ENCODE results near the gene PHF2. TPM values are rescaled to one million over a fixed set of nuclear protein-coding genes. Genes with fewer than 3 reads are reported as not detected.

PHF2 gene
- total and polyA plus RNA-seq, 2 of the 8 experiments (the other 6 are each of a cell fraction or from before 2014, with no cell fraction given): 3.4 to 9.4 TPM

DNA sequence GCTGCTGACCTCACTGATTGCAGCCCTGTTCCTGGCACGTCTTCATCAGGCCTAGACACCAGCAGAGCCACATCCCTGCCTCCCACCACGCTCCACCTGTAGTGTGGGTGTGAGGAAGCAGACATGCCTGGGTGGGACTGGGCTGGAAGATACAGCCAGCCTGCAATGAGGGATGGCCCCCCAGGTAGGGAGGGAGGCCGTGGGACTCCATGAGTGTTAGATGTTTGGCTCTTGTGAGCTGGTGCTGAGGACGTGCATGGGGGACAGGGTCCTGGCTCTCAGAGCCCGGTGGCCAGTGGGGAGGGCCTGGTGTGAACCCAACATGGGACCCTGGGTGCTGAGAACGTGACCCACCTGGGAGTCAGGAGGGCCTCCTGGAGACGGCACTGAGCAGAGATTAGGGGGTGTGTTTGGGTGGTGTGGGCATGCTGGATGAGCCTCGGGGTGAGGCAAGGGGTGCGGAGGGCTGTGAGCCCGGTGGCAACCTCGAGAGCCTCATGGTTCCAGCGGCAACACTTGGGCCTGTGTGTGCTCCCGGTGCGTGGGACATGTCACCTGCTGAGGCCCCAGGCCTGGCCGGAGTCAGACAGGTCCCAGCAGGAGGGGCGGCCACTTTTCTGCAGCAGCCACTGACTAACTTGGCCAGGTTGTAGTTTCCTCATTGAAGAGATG is 87.6 kb downstream of the PHF2 start:
- H3K9ac ChIP-seq (replicated peaks in 1 of 4; ENCODE audit: extremely low read depth in 1 of 4, low read depth in 3 of 4, low read length in 3 of 4): no peak overlapping the region
- no peak for FAIRE-seq
- H3K23ac ChIP-seq (ENCODE audit: insufficient read length): no peak overlapping the region
- H3K79me1 ChIP-seq (ENCODE audit: low read depth, low read length): no peaks in the 10 kb centered on the region
- POLR2A ChIA-PET (ENCODE audit: partially characterized antibody): no interaction called here
- no peaks in the 10 kb centered on the region for H3K27me3 ChIP-seq (replicated peaks in 1 of 4; ENCODE audit: control insufficient read depth in 3 of 4, extremely low read depth in 1 of 4, insufficient read depth in 3 of 4, low read length in 3 of 4)
- H3K56ac ChIP-seq (replicated peaks; ENCODE audit: insufficient read length, low read depth, low read length): no peak overlapping the region
- no peak overlapping the region for H2AK5ac ChIP-seq (ENCODE audit: low read depth, low read length)
- no peaks in the 10 kb centered on the region for H3K9me3 ChIP-seq (ENCODE audit: insufficient read depth in 2 of 2, low read depth in 1 of 2, low read length in 1 of 2)
- H2BK15ac ChIP-seq (ENCODE audit: low read length): no peak overlapping the region
- no peak overlapping the region for H3K4me2 ChIP-seq (ENCODE audit: insufficient read depth in 1 of 2, low read depth in 2 of 2, low read length in 2 of 2)
- H3K4me1 ChIP-seq (replicated peaks in 1 of 4; ENCODE audit: control insufficient read depth in 3 of 4, insufficient read depth in 4 of 4, low read length in 3 of 4): no peaks in the 10 kb centered on the region; a peak in 3 of 7 replicates
- H4K8ac ChIP-seq (ENCODE audit: extremely low read depth, insufficient read depth, low read length): no peak overlapping the region
- H3K36me3 ChIP-seq (ENCODE audit: control insufficient read depth in 2 of 4, insufficient read depth in 4 of 4, low read length in 3 of 4): peaks cover 0 to 4% (median 0%) of the 10 kb centered on the region in 4 experiments; a peak in 2 of 8 replicates
- no peak overlapping the region for H3K18ac ChIP-seq (ENCODE audit: extremely low read depth, low read length)
- no peak overlapping the region for H2BK120ac ChIP-seq (replicated peaks; ENCODE audit: low read depth, low read length)
- no peaks in the 10 kb centered on the region for H3K79me2 ChIP-seq (ENCODE audit: control insufficient read depth in 1 of 2, insufficient read depth in 2 of 2, low read length in 2 of 2)
- H3K14ac ChIP-seq (ENCODE audit: insufficient read length): no peak overlapping the region
- 89% methylated on average over 16 of the region's 16 CpGs; no CpG with 5 or more reads in 1 of the 2 experiments for WGBS, 2 experiments (ENCODE audit: extremely low coverage in 1 of 2, insufficient coverage in 1 of 2, insufficient read length in 1 of 2, insufficient replicate concordance in 2 of 2, low coverage in 1 of 2, low lambda C conversion rate in 2 of 2, missing lambda C conversion rate in 1 of 2)
- CTCF ChIA-PET (ENCODE audit: partially characterized antibody): interaction anchor here (1.0 to 1.6 kb wide), 6 partner anchors 15 to 97 kb away, joined by 3 to 4 read pairs (median 3); no protein-coding TSS in a partner anchor
- no peak overlapping the region for H2BK5ac ChIP-seq (ENCODE audit: low read depth, low read length)
- H3K23me2 ChIP-seq (ENCODE audit: low read depth, low read length): peaks cover 13% of the 10 kb centered on the region; the same call in 1 of the 2 replicates
- H4K20me1 ChIP-seq (replicated peaks in 1 of 2; ENCODE audit: control insufficient read depth in 1 of 2, insufficient read depth in 2 of 2, low read length in 2 of 2): peaks cover 0 to 13% of the 10 kb centered on the region in 2 experiments
- H3K4me3 ChIP-seq (ENCODE audit: extremely low read depth in 1 of 4, insufficient read depth in 2 of 4, low read depth in 3 of 4, low read length in 4 of 4): no peak overlapping the region
- DNase-seq (ENCODE audit: low read depth in 1 of 2, low spot score in 2 of 2): no peak
- no peak overlapping the region for H4K91ac ChIP-seq (replicated peaks; ENCODE audit: insufficient read length, low read length)
- no peak overlapping the region for H2BK20ac ChIP-seq (ENCODE audit: low read length)
- H3K27ac ChIP-seq (ENCODE audit: low read depth, low read length): no peak overlapping the region
- no peak overlapping the region for H2BK12ac ChIP-seq (ENCODE audit: low read depth, low read length)
- no peak overlapping the region for H3K4ac ChIP-seq (replicated peaks; ENCODE audit: insufficient read length, low read depth, low read length)
- no peak overlapping the region for H4K5ac ChIP-seq (ENCODE audit: insufficient read length, low read depth, low read length)
- H2AFZ ChIP-seq (ENCODE audit: low read length): no peak overlapping the region
- TF ChIP-seq RBBP5 (IDR thresholded peaks at IDR 0.05; ENCODE audit: borderline replicate concordance, low read depth, low read length) (no peak), GABPA (IDR thresholded peaks at IDR 0.05; ENCODE audit: borderline replicate concordance, insufficient read depth, low read length) (no peak), TEAD4 (IDR thresholded peaks at IDR 0.05; ENCODE audit: low read depth, low read length) (no peak), SIRT6 (IDR thresholded peaks at IDR 0.05; ENCODE audit: low read length) (no peak), CTBP2 (IDR thresholded peaks at IDR 0.05; ENCODE audit: borderline replicate concordance, insufficient read depth, insufficient read length, low read length) (no peak), KDM1A (IDR thresholded peaks at IDR 0.05; ENCODE audit: borderline replicate concordance, low read length) (no peak), SIX5 (IDR thresholded peaks at IDR 0.05; ENCODE audit: low read depth, low read length) (no peak)
- TF ChIP-seq, protein P1, sequence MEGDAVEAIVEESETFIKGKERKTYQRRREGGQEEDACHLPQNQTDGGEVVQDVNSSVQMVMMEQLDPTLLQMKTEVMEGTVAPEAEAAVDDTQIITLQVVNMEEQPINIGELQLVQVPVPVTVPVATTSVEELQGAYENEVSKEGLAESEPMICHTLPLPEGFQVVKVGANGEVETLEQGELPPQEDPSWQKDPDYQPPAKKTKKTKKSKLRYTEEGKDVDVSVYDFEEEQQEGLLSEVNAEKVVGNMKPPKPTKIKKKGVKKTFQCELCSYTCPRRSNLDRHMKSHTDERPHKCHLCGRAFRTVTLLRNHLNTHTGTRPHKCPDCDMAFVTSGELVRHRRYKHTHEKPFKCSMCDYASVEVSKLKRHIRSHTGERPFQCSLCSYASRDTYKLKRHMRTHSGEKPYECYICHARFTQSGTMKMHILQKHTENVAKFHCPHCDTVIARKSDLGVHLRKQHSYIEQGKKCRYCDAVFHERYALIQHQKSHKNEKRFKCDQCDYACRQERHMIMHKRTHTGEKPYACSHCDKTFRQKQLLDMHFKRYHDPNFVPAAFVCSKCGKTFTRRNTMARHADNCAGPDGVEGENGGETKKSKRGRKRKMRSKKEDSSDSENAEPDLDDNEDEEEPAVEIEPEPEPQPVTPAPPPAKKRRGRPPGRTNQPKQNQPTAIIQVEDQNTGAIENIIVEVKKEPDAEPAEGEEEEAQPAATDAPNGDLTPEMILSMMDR (IDR thresholded peaks at IDR 0.05; ENCODE audit: control extremely low read depth in 1 of 3, insufficient read depth in 1 of 3, low read depth in 1 of 3, low read length in 3 of 3): no peak
- TF ChIP-seq, protein P2, sequence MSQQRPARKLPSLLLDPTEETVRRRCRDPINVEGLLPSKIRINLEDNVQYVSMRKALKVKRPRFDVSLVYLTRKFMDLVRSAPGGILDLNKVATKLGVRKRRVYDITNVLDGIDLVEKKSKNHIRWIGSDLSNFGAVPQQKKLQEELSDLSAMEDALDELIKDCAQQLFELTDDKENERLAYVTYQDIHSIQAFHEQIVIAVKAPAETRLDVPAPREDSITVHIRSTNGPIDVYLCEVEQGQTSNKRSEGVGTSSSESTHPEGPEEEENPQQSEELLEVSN (IDR thresholded peaks at IDR 0.05): no peak

Measured in H1 (cell line).